Vagina (tissue), 2 donors: ENCODE measurements around the gene TMPRSS3. TPM values are rescaled to one million over a fixed set of nuclear protein-coding genes. Genes with fewer than 3 reads are reported as not detected.

Experiments
- DNase-seq, 2 donors: peaks; one replicate each; pipeline ENCODE4 v3.0.0-alpha.2; 2017; ENCODE audit errors: extremely low spot score in 2 of 2
- H3K27ac ChIP-seq: fragments of 200-600 bp; sonication (generic); one replicate; pipeline ENCODE4 v1.5.1; 2019
- H3K27me3 ChIP-seq: fragments of 200-600 bp; sonication (generic); one replicate; pipeline ENCODE4 v1.5.1; 2019
- H3K36me3 ChIP-seq, 2 donors: fragments of 200-600 bp; sonication (generic); one replicate each; pipeline ENCODE4 v1.5.1; 2017 to 2019
- H3K4me1 ChIP-seq: fragments of 200-600 bp; sonication (generic); one replicate; pipeline ENCODE4 v1.5.1; 2019
- H3K4me3 ChIP-seq, 2 donors: fragments of 200-600 bp; sonication (generic); 1 replicate in 1 of 2; 2 replicates in 1 of 2; pipeline ENCODE4 v1.5.1; 2016 to 2019
- H3K9me3 ChIP-seq: fragments of 200-600 bp; sonication (generic); one replicate; pipeline ENCODE4 v1.5.1; 2019
- POLR2A ChIP-seq, 2 donors: fragments of 450-650 bp; IDR thresholded peaks; one replicate each; pipeline ENCODE4 v1.6.1; 2017; ENCODE audit warnings: antibody characterized with exemption in 2 of 2, mild to moderate bottlenecking in 2 of 2, moderate library complexity in 2 of 2
- POLR2AphosphoS5 ChIP-seq, 2 donors: sonication (generic); formaldehyde crosslinking; IDR thresholded peaks; one replicate each; pipeline ENCODE4 v1.9.0; 2017; ENCODE audit warnings: antibody characterized with exemption in 2 of 2, mild to moderate bottlenecking in 2 of 2, low read depth in 1 of 2; ENCODE audit not compliant: insufficient read depth in 1 of 2
- intact Hi-C: fragments of 100-400 bp; cut with DNase I; formaldehyde crosslinking; loops from one replicate; pipeline ENCODE4 v1.15.1; 2023
- total RNA-seq: library from RNA; depleted of rRNA; stranded (reverse); fragments of >200 nt; gene quantifications from one replicate; pipeline ENCODE4 v1.2.3, GENCODE V29; 2016
- TF ChIP-seq, protein P1 (sequence below), 3 experiments: fragments of 450-650 bp in 2 of 3; fragments of 200-600 bp in 1 of 3; sonication (generic) in 1 of 3; IDR thresholded peaks; one replicate each; pipeline ENCODE4 v1.5.1; 2017 to 2019; ENCODE audit warnings: antibody characterized with exemption in 3 of 3, mild to moderate bottlenecking in 2 of 3, moderate library complexity in 2 of 3

The TMPRSS3 gene
- total RNA-seq, 1 donor from 2014 or later: 0.25 TPM

GRCh38 chr21:42367367-42368165 lies 28.3 kb downstream of the TMPRSS3 start:
- no peaks in the 10 kb centered on the region for H3K36me3 ChIP-seq
- no peaks in the 10 kb centered on the region for H3K9me3 ChIP-seq
- H3K4me1 ChIP-seq: no peaks in the 10 kb centered on the region
- H3K27ac ChIP-seq: no peak overlapping the region
- intact Hi-C loops: no loop called here
- TF ChIP-seq POLR2A (IDR thresholded peaks at IDR 0.05) (no peak), POLR2AphosphoS5 (IDR thresholded peaks at IDR 0.05; ENCODE audit: insufficient read depth in 1 of 2, low read depth in 1 of 2) (no peak)
- TF ChIP-seq, protein P1, sequence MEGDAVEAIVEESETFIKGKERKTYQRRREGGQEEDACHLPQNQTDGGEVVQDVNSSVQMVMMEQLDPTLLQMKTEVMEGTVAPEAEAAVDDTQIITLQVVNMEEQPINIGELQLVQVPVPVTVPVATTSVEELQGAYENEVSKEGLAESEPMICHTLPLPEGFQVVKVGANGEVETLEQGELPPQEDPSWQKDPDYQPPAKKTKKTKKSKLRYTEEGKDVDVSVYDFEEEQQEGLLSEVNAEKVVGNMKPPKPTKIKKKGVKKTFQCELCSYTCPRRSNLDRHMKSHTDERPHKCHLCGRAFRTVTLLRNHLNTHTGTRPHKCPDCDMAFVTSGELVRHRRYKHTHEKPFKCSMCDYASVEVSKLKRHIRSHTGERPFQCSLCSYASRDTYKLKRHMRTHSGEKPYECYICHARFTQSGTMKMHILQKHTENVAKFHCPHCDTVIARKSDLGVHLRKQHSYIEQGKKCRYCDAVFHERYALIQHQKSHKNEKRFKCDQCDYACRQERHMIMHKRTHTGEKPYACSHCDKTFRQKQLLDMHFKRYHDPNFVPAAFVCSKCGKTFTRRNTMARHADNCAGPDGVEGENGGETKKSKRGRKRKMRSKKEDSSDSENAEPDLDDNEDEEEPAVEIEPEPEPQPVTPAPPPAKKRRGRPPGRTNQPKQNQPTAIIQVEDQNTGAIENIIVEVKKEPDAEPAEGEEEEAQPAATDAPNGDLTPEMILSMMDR (IDR thresholded peaks at IDR 0.05): no peak
- no peaks in the 10 kb centered on the region for H3K27me3 ChIP-seq
- H3K4me3 ChIP-seq: no peak overlapping the region
- no peak for DNase-seq

- no peaks in the 10 kb centered on the region for H3K36me3 ChIP-seq
- no peaks in the 10 kb centered on the region for H3K27me3 ChIP-seq
- no peak within 1 kb of the TSS for H3K4me3 ChIP-seq
- H3K4me1 ChIP-seq: no peaks in the 10 kb centered on the region
- TF ChIP-seq, protein P1 (IDR thresholded peaks at IDR 0.05): no peak
- TF ChIP-seq POLR2A (IDR thresholded peaks at IDR 0.05) (no peak), POLR2AphosphoS5 (IDR thresholded peaks at IDR 0.05; ENCODE audit: insufficient read depth in 1 of 2, low read depth in 1 of 2) (no peak)
- H3K9me3 ChIP-seq: no peaks in the 10 kb centered on the region
- no peak for DNase-seq
- intact Hi-C loops: no loop called here
- H3K27ac ChIP-seq: no peak within 1 kb of the TSS
These were observed 29.4 kb downstream of the TMPRSS3 start, which contains the start of gene TFF1 for GRCh38 chr21:42366292-42367010. TFF1 (minus strand) TSS chr21:42366535; CDS start chr21:42366495, 40 bp downstream.

DNA sequence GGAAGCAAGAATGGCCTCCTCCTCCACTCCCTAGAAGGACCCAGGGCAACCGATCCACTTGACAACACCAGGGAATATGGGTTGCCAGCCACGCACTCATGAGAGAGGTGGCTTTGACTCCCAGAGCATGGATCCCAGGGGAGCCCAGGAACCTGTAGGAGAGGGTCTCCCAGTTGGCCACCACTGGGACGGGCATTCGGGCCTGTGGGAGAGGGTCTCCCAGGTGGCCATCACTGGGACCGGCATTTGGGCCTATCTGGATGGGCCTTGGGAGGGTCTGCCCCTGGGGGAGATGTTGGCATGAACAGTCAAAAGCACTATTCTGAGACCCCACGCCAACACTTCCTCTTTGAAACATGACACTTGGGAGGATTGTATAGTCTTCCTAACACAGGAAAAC lies 30.1 kb downstream of the TMPRSS3 start:
- Histone ChIP-seq H3K27me3 (no peaks in the 10 kb centered on the region), H3K4me3 (no peak overlapping the region), H3K27ac (no peak overlapping the region), H3K9me3 (no peaks in the 10 kb centered on the region), H3K4me1 (no peaks in the 10 kb centered on the region), H3K36me3 (no peaks in the 10 kb centered on the region)
- TF ChIP-seq, protein P1 (IDR thresholded peaks at IDR 0.05): no peak
- no peak for TF ChIP-seq POLR2AphosphoS5 (IDR thresholded peaks at IDR 0.05; ENCODE audit: insufficient read depth in 1 of 2, low read depth in 1 of 2)
- TF ChIP-seq POLR2A (IDR thresholded peaks at IDR 0.05): no peak
- intact Hi-C loops: no loop called here
- DNase-seq: no peak

- Histone ChIP-seq H3K36me3 (no peaks in the 10 kb centered on the region), H3K27me3 (no peaks in the 10 kb centered on the region), H3K4me3 (no peak overlapping the region), H3K9me3 (no peaks in the 10 kb centered on the region), H3K4me1 (no peaks in the 10 kb centered on the region), H3K27ac (no peak overlapping the region)
- TF ChIP-seq, protein P1 (IDR thresholded peaks at IDR 0.05): no peak
- TF ChIP-seq POLR2AphosphoS5 (IDR thresholded peaks at IDR 0.05; ENCODE audit: insufficient read depth in 1 of 2, low read depth in 1 of 2) (no peak), POLR2A (IDR thresholded peaks at IDR 0.05) (no peak)
- intact Hi-C loops: no loop called here
- no peak for DNase-seq
These were observed 31.5 kb downstream of the TMPRSS3 start for GRCh38 chr21:42364304-42364865.
